HG02870 (cell line): Measurements from ENCODE around the gene BTBD3.

Experiments used
- ATAC-seq: cut with Tn5 transposase; IDR thresholded peaks from one replicate; pipeline ENCODE4 v1.9.1; 2021; ENCODE audit warnings: mild to moderate bottlenecking, moderate library complexity; ENCODE audit not compliant: unreplicated experiment

Gene BTBD3

GRCh38 chr20:11917663-11918062 is at the start of gene BTBD3:
Gene BTBD3, plus strand, starts transcription at chr20:11917893. Its CDS starts 383 bp downstream, at chr20:11918276.
- no peak for ATAC-seq

- no peak for ATAC-seq
Measured at GRCh38 chr20:11869641-11870040, 48.1 kb upstream of the BTBD3 start.

- ATAC-seq: no peak
Measured at GRCh38 chr20:11870411-11870810, 47.3 kb upstream of the BTBD3 start.

GRCh38 chr20:11876555-11876954 is 41.1 kb upstream of the BTBD3 start:
- no peak for ATAC-seq

- no peak for ATAC-seq
Measured at GRCh38 chr20:11880680-11881079, 37.0 kb upstream of the BTBD3 start.

GRCh38 chr20:11881449-11881848 is 36.2 kb upstream of the BTBD3 start:
- ATAC-seq: no peak

- ATAC-seq: no peak
Measured at GRCh38 chr20:11882651-11883050, 35.0 kb upstream of the BTBD3 start.

- no peak for ATAC-seq
Measured at GRCh38 chr20:11888648-11889047, 29.0 kb upstream of the BTBD3 start.

- peak; percentile 59 for ATAC-seq
Measured at GRCh38 chr20:11890331-11891076, 27.2 kb upstream of the BTBD3 start.

GRCh38 chr20:11891077-11891775 is 26.5 kb upstream of the BTBD3 start:
- ATAC-seq: peak; percentile 29

GRCh38 chr20:11891776-11892545 is 25.7 kb upstream of the BTBD3 start:
- ATAC-seq: peak; percentile 57

- ATAC-seq: no peak
Measured at GRCh38 chr20:11894062-11894461, 23.6 kb upstream of the BTBD3 start.

- ATAC-seq: no peak
Measured at GRCh38 chr20:11895861-11896387, 21.8 kb upstream of the BTBD3 start.

- ATAC-seq: no peak
Measured at GRCh38 chr20:11901127-11901526, 16.6 kb upstream of the BTBD3 start.

- no peak for ATAC-seq
Measured at GRCh38 chr20:11902285-11902697, 15.4 kb upstream of the BTBD3 start.

GRCh38 chr20:11905460-11906179 is 12.1 kb upstream of the BTBD3 start:
- no peak for ATAC-seq

GRCh38 chr20:11906626-11907480 is 10.8 kb upstream of the BTBD3 start:
- no peak for ATAC-seq

- ATAC-seq: no peak
Measured at GRCh38 chr20:11907621-11908020, 10.1 kb upstream of the BTBD3 start.

GRCh38 chr20:11912013-11912658 is 5.6 kb upstream of the BTBD3 start:
- no peak for ATAC-seq
